Right kidney (tissue), 1 donor: ENCODE results near the gene PCDHB13.
"Not testable (repeated sequence)": the region's sequence is repeated elsewhere in the genome, so short reads cannot be mapped to it uniquely, and the experiment has no call there.

Experiments used
- DNase-seq: peaks from one replicate; pipeline ENCODE4 v3.0.0-alpha.2; 2016

PCDHB13 gene

GRCh38 chr5:141199359-141200235, 14.1 kb upstream of the PCDHB13 start, which contains the start of gene PCDHB11:
Gene PCDHB11 (plus strand): TSS chr5:141199627. CDS start chr5:141199775, 148 bp downstream.
- no peak for DNase-seq

- DNase-seq, result not testable (repeated sequence)
Observed at GRCh38 chr5:141201126-141201525, 12.6 kb upstream of the PCDHB13 start.

- not testable (repeated sequence) for DNase-seq
Observed at GRCh38 chr5:141201646-141202045, 12.1 kb upstream of the PCDHB13 start.

- DNase-seq, result no peak
Observed at GRCh38 chr5:141208478-141208877, 5.2 kb upstream of the PCDHB13 start, which contains the start of gene PCDHB12. Gene PCDHB12 (plus strand): TSS chr5:141208719. CDS start chr5:141208908, 189 bp downstream.

- not testable (repeated sequence) for DNase-seq
Observed at GRCh38 chr5:141210281-141210680, 3.4 kb upstream of the PCDHB13 start.

GRCh38 chr5:141210849-141211248, 2.9 kb upstream of the PCDHB13 start:
- not testable (repeated sequence) for DNase-seq

- not testable (repeated sequence) for DNase-seq
Observed at GRCh38 chr5:141214583-141214982, 864 bp downstream of the PCDHB13 start.

- DNase-seq, result not testable (repeated sequence)
Observed at GRCh38 chr5:141215504-141215903, 1.8 kb downstream of the PCDHB13 start.

- DNase-seq, result not testable (repeated sequence)
Observed at GRCh38 chr5:141216035-141216434, 2.3 kb downstream of the PCDHB13 start.

- DNase-seq, result no peak
Observed at GRCh38 chr5:141223112-141223783, 9.5 kb downstream of the PCDHB13 start, which contains the start of gene PCDHB14. Gene PCDHB14 (plus strand): TSS chr5:141223343. CDS start chr5:141223506, 163 bp downstream.

- not testable (repeated sequence) for DNase-seq
Observed at GRCh38 chr5:141224844-141225243, 11.1 kb downstream of the PCDHB13 start.

- not testable (repeated sequence) for DNase-seq
Observed at GRCh38 chr5:141225421-141225820, 11.7 kb downstream of the PCDHB13 start.

- DNase-seq, result peak; percentile 19
Observed at GRCh38 chr5:141234109-141234667, 20.5 kb downstream of the PCDHB13 start.

- DNase-seq, result not testable (repeated sequence)
Observed at GRCh38 chr5:141235922-141236321, 22.2 kb downstream of the PCDHB13 start.

- no peak for DNase-seq
Observed at GRCh38 chr5:141236516-141237313, 23.0 kb downstream of the PCDHB13 start.

- DNase-seq, result no peak
Observed at GRCh38 chr5:141241496-141241895, 27.8 kb downstream of the PCDHB13 start.

GRCh38 chr5:141245250-141245717, 31.6 kb downstream of the PCDHB13 start, which contains the start of gene PCDHB15:
Gene PCDHB15 (plus strand): TSS chr5:141245395. CDS start chr5:141245579, 184 bp downstream.
- DNase-seq, result peak; percentile 28

- DNase-seq, result not testable (repeated sequence)
Observed at GRCh38 chr5:141246971-141247370, 33.3 kb downstream of the PCDHB13 start.

GRCh38 chr5:141247434-141247833, 33.7 kb downstream of the PCDHB13 start:
- not testable (repeated sequence) for DNase-seq

GRCh38 chr5:141250576-141250975, 36.9 kb downstream of the PCDHB13 start:
- no peak for DNase-seq

- no peak for DNase-seq
Observed at GRCh38 chr5:141258464-141258863, 44.7 kb downstream of the PCDHB13 start.
